NB4 (cell line): Measurements from ENCODE around the gene EPHA6.

Source experiments
- POLR2A ChIP-seq: IDR thresholded peaks from 2 replicates; pipeline ENCODE4 v1.6.1; 2011; ENCODE audit warnings: mild to moderate bottlenecking; ENCODE audit not compliant: insufficient read length; ENCODE audit errors: extremely low read depth
- TF ChIP-seq, protein P1 (sequence below): IDR thresholded peaks from one replicate; pipeline ENCODE4 v1.5.1; 2012; ENCODE audit warnings: low read depth, low read length

DNA sequence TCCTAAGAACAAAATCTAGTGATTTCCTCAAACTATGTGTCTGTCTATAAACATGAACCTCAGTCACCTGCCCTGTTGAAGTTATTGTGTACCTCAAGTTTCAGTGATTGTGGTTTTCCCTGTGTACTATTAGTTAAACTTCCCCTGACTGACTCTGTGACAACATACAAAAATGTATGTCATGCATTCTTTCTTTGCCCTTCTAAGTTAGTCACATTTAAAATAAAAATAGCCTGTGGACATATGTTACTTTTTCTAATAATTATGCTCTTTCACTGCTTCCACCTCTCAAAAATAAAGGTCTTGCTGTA, 29.8 kb downstream of the EPHA6 start:
- TF ChIP-seq, protein P1, sequence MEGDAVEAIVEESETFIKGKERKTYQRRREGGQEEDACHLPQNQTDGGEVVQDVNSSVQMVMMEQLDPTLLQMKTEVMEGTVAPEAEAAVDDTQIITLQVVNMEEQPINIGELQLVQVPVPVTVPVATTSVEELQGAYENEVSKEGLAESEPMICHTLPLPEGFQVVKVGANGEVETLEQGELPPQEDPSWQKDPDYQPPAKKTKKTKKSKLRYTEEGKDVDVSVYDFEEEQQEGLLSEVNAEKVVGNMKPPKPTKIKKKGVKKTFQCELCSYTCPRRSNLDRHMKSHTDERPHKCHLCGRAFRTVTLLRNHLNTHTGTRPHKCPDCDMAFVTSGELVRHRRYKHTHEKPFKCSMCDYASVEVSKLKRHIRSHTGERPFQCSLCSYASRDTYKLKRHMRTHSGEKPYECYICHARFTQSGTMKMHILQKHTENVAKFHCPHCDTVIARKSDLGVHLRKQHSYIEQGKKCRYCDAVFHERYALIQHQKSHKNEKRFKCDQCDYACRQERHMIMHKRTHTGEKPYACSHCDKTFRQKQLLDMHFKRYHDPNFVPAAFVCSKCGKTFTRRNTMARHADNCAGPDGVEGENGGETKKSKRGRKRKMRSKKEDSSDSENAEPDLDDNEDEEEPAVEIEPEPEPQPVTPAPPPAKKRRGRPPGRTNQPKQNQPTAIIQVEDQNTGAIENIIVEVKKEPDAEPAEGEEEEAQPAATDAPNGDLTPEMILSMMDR, result no peak
- TF ChIP-seq POLR2A, result no peak
